ENCODE measurements around the gene IRX2. TPM values are rescaled to one million over a fixed set of nuclear protein-coding genes. Genes with fewer than 3 reads are reported as not detected.

Gene IRX2
- total and polyA plus RNA-seq, 2 of the 8 experiments (the other 6 are each of a cell fraction or from before 2014, with no cell fraction given), result 23.4 to 40.4 TPM

DNA sequence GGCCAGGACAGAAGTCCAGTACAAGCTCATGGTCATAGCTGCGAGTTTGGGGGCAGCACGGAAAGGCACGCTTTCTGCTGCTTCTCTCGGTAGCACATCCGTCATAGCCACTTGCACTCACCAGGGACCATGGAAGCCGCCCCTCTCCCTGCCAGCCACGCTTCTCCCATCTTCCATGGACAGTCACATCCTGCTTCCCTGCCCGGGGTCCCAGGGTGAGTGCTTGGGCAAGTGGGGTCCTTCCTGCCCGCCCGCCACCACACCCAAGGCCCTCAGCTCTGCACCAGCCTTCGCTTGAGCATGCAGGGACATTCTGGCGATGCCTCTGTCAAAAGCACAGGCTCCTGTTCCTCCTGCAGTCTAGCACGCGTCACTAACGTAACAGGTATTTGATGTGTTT lies 13.1 kb upstream of the IRX2 start (continued):
- TF ChIP-seq CBX5 (IDR thresholded peaks at IDR 0.05; ENCODE audit: low read depth, low read length) (no peak), SP4 (IDR thresholded peaks at IDR 0.05; ENCODE audit: low read length) (no peak)
- TF ChIP-seq, protein P1, sequence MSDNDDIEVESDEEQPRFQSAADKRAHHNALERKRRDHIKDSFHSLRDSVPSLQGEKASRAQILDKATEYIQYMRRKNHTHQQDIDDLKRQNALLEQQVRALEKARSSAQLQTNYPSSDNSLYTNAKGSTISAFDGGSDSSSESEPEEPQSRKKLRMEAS (IDR thresholded peaks at IDR 0.05), result no peak
